B cell (primary cell): ENCODE results near the gene B4GALNT4.
"Not testable (repeated sequence)": the region's sequence is repeated elsewhere in the genome, so short reads cannot be mapped to it uniquely, and the experiment has no call there.

Source experiments
- EZH2 ChIP-seq: IDR thresholded peaks from 2 replicates; pipeline ENCODE4 v1.6.1; 2012; ENCODE audit warnings: borderline replicate concordance, low read depth, mild to moderate bottlenecking, moderate library complexity, low read length; ENCODE audit not compliant: insufficient read depth, poor library complexity, severe bottlenecking
- TF ChIP-seq, protein P1 (sequence below): fragments of 200-600 bp; IDR thresholded peaks from one replicate; pipeline ENCODE4 v1.8.0; 2022; ENCODE audit warnings: antibody characterized with exemption, mild to moderate bottlenecking

DNA sequence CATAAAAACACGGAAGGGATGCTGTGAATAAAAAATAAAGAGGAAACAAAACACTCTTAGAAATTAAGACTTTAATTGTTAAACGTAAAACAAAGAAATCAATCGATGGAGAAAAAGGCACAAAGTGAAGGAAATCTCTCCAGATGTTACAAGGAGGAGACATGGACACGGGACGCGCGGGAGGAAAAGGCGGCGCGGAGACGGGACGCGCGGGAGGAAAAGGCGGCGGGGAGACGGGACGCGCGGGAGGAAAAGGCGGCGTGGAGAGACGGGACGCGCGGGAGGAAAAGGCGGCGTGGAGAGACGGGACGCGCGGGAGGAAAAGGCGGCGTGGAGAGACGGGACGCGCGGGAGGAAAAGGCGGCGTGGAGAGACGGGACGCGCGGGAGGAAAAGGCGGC is 55.5 kb downstream of the B4GALNT4 start:
- not testable (repeated sequence) for TF ChIP-seq EZH2
- TF ChIP-seq, protein P1, sequence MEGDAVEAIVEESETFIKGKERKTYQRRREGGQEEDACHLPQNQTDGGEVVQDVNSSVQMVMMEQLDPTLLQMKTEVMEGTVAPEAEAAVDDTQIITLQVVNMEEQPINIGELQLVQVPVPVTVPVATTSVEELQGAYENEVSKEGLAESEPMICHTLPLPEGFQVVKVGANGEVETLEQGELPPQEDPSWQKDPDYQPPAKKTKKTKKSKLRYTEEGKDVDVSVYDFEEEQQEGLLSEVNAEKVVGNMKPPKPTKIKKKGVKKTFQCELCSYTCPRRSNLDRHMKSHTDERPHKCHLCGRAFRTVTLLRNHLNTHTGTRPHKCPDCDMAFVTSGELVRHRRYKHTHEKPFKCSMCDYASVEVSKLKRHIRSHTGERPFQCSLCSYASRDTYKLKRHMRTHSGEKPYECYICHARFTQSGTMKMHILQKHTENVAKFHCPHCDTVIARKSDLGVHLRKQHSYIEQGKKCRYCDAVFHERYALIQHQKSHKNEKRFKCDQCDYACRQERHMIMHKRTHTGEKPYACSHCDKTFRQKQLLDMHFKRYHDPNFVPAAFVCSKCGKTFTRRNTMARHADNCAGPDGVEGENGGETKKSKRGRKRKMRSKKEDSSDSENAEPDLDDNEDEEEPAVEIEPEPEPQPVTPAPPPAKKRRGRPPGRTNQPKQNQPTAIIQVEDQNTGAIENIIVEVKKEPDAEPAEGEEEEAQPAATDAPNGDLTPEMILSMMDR, result not testable (repeated sequence)
